A172 (cell line): ENCODE measurements around the gene CMSS1. TPM values are rescaled to one million over a fixed set of nuclear protein-coding genes. Genes with fewer than 3 reads are reported as not detected.

Experiments
- DNase-seq: peaks from one replicate; pipeline ENCODE4 v3.0.0-alpha.2; 2015; ENCODE audit warnings: low spot score
- total RNA-seq: library from RNA; depleted of rRNA; stranded (reverse); fragments of >200 nt; shearing (Covaris generic); gene quantifications from 2 replicates; pipeline ENCODE4 v1.2.3, GENCODE V29; 2014

Gene CMSS1
- total RNA-seq, 1 experiment from 2014 or later, result 48.6 TPM

- no peak for DNase-seq
Measured at GRCh38 chr3:100105501-100105900, 287.8 kb downstream of the CMSS1 start.

DNA sequence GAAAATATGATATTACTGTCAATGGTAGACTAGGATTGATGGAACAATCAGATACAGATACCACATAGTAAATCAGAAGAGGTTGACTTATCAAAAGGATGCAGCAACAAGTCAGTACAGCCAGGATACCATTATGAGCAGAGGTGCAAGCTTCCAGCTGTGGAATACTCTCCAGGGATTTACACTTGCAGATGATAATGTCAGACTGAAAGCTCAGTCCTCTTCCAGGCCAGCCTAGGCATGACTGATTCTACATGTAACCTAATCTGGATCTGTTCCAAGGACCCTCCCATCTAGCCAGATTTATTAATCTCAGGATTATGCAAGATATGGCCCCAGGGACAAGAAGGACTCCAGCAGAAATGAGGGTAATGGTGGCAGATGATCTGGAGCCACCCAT, 288.4 kb downstream of the CMSS1 start:
- no peak for DNase-seq

DNA sequence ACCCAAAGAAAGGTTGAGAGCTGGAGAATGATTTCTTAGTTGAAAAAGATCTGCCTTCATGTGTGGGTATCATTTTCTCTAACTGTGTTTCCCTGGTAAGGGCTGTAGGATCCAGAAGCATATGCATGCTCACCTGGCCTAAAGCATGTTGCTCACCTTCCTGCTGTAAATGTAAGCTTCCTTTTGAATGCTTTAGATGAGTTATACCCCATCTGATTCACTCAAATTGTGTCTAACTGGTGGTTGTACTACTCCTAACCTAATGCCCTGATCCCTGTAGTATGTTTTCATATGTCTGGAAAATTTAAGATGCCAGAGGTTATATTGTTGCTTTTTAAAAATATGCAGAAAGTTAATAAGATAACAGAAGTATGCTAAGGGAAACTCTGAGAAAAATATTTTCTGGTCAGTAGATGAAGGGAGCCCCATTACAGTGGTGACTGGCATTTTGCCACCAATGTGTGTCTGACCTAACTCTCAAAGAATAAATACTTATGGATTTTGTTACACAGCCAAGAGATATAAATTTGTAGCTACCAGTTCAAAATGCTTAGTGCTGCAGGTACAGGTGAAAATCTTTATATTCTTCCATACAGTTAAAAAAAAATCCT, 289.0 kb downstream of the CMSS1 start:
- DNase-seq, result no peak

DNA sequence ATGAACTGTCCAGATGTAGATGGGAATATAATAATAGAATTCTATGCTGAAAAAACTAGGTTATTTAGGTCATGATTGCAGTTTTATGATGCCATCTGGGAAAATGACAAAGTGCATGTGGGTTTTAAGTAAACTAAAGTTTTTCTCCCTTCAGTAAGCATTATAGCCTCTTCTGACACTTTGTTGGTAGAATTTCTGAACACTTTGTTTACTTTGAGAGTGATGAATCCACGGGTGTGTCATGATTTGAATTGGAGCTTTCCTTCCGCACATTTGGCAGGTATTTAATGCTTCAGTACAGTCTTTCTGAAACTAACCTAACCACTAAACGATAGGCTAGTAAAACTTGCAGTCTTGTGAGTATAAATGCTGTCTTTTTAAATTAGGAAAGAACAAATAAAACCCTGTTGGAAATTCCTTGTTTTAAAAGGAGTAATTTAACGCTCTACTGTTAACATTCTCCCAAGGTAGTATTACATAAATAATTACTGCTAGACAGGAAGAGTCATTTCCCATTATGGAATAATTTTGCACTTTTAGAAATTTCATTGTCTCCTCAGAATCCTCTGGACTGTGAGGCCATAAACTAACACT, 289.7 kb downstream of the CMSS1 start:
- peak; percentile 25 for DNase-seq

GRCh38 chr3:100108464-100109079, 290.9 kb downstream of the CMSS1 start:
- DNase-seq, result no peak

- no peak for DNase-seq
Measured at GRCh38 chr3:100110162-100110561, 292.5 kb downstream of the CMSS1 start.

DNA sequence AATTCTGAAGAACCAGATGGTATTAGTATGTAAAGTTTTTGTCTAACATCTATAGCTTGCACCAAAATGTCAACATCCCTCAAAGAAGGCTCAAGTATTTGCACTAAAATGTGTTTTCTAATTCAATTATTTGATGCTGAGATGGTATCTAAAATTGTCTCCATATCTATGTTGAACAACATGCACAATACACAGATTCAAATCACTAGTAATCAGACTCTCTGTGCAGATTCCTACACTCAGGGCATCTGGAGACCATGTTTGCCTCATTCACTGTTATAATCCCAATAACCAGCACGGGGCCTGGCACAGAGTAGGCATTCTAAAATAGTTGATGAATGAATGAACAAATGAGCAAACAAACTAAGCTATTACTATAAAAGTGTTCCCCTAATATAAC, 294.1 kb downstream of the CMSS1 start:
- no peak for DNase-seq

DNA sequence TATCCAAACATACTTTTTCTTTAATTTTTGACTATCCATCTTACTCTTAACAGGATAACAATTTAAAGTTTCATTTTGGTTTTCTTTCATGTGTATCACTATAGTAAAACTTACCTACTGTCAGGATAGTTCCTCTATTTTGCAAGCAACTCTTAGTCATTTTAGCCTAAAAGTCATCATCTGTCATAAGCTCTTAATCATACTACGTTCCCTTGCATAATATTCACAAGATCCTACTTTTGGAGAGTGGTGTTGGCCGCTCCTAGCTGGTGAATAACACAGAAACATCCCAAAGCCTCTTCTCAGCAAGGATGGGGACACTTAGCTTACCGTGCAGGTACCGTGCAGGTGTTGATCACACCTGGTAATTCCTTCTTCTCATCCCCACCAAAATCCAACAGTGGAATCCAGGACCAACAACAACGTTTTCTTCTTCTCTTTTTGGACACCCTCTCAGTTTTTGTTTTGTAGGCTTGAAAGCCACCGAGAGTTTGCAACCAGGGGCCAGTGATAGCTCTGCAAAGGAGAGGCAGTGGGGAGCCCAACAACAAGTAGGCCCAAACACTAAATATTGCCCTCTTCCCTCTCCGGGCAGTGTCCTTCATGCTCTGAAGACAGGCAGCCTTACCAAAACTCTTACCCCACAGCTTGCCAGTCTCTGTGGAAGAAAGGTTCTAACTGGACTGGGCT, 296.2 kb downstream of the CMSS1 start:
- DNase-seq, result no peak

DNA sequence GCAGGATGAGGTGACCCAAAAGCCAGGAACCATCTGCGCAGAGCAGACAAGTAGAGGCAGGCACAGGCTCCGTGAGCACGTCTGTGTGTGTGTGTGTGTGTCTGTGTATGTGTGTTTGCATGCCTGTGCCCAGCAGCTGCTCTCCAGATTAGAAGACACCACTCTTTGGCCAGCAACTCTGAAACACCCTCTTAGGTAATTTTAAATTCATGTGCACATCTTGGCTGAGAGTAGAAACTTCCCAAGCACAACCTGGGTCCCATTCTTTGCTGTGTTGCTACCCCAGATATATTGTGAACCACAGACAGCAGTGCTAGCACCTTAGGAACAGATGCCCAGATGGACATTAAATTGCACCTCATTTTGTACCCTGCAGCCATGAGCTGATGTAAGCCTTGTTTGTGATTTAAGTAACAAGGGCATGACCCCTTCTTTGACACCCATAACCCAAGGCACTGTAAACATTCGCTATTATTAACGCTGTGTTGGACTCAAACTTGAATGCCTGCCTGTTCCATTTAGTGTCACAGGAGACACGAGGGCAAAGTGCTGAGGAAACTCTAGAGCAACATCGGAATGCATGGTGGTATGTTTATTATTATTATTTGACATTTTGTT, 296.9 kb downstream of the CMSS1 start, which contains the start of gene FILIP1L:
Gene FILIP1L (minus strand): TSS at position 89 of the 618 bp plus-strand sequence.
- DNase-seq, result no peak

- no peak for DNase-seq
Measured at GRCh38 chr3:100117093-100117492, 299.4 kb downstream of the CMSS1 start.

GRCh38 chr3:100120012-100120411, 302.4 kb downstream of the CMSS1 start:
- DNase-seq, result no peak

- no peak for DNase-seq
Measured at GRCh38 chr3:100120693-100121092, 303.0 kb downstream of the CMSS1 start.

GRCh38 chr3:100122321-100122720, 304.7 kb downstream of the CMSS1 start:
- DNase-seq, result no peak

DNA sequence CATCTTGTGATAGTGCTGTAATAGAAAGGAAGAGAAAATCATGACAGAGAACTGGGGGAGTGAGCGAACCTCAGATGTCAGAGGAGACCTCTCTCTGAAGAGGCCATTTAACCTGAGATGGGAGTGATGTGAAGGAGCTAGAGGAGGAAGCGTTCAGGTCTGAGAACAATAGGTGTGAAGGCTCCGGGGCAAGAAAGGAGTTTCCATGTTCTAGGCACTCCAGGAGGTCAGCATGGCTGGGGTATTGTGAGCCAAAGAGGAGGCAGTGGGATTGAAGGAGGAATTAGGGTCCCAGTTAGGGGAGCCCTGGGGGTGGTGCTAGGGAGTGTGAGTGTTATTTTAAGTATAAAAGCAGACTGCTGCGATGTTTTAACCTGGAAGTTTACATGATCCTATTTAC, 305.4 kb downstream of the CMSS1 start:
- no peak for DNase-seq

- DNase-seq, result no peak
Measured at GRCh38 chr3:100124201-100124761, 306.6 kb downstream of the CMSS1 start.

DNA sequence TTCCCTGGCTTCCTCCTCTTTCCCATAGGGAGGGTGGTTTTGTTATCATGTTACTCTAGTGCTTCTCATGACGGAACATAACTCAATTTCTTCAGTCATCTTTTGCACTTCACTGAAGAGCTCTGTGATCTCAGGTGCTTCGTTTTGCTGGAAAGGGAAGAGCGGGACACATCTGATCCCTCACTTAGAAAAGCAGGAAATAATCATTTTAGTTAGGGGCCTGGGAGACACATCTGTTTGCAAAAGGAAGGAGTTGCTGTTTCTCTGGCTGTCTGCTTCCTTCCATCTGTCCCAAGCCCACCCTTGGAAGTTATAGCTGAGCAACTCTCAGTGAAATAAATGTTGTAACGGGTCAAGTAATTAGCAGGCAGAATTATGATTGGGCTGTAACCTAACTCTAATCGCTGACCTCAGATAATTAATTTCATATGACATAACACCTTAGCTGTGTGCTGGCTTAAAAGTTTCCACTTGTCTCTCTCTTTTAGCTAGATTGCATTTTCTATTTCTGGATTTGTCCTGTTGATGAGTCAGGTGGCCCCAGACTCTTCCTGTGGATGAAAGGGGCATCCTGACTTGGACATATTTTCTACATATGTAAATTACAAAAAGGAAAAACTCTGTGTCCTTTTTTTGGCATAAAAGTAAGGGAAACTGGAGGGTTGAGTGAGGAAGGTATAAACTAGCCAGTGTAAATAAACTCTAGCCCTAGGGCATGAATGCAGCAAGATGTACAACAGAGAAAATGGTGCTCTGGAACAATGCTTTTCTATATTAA, 307.7 kb downstream of the CMSS1 start:
- DNase-seq, result no peak

DNA sequence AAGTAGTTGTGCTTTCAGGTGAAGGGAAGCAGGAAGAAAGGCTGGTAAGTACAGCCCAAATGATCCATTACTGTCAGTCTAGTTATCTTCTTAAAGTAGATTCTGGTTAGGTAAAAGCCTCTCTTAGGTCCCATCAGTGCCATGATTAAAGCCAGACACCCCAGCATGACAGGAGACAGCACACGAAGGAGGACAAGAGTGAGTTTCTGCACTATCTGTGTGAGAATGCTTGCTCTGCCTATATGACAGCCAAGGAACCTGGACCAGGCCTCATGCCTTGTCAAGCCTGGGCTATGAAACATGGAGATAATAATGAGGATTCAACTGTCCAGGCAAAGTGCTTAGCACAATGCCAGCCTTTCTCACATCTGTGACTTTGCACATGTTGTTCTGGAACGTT, 310.1 kb downstream of the CMSS1 start:
- DNase-seq, result no peak

- no peak for DNase-seq
Measured at GRCh38 chr3:100128565-100128964, 310.9 kb downstream of the CMSS1 start.

- DNase-seq, result no peak
Measured at GRCh38 chr3:100129941-100130340, 312.3 kb downstream of the CMSS1 start.

GRCh38 chr3:100131241-100131640, 313.6 kb downstream of the CMSS1 start:
- no peak for DNase-seq

DNA sequence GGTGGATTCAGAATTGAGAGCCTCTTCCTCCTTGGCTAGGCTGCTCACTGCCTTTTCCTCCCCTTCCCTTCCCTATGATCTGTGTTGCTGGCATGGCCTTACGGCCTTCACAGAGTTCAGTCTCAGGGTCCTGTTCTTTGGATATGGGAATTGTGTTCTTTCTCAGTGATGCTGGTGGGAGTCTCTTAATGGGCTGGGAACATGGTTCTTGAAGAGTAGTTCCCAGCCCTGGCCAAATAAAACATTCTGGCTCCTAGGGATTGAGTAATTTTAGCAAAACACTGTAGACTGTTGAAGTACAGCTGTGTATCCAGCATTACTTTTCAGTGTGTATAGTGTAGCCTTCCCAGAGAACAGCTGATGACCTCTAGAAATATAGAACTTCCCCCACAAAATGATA, 319.3 kb downstream of the CMSS1 start:
- DNase-seq, result no peak
